NCI-H524 (cell line): ENCODE data around the gene SLC22A5.
"Not testable (repeated sequence)": the region's sequence is repeated elsewhere in the genome, so short reads cannot be mapped to it uniquely, and the experiment has no call there.

Source experiments
- DNase-seq, 2 experiments: peaks; one replicate each; lab custom pipeline; 2025; lab: John Stamatoyannopoulos, UW

The SLC22A5 gene

DNA sequence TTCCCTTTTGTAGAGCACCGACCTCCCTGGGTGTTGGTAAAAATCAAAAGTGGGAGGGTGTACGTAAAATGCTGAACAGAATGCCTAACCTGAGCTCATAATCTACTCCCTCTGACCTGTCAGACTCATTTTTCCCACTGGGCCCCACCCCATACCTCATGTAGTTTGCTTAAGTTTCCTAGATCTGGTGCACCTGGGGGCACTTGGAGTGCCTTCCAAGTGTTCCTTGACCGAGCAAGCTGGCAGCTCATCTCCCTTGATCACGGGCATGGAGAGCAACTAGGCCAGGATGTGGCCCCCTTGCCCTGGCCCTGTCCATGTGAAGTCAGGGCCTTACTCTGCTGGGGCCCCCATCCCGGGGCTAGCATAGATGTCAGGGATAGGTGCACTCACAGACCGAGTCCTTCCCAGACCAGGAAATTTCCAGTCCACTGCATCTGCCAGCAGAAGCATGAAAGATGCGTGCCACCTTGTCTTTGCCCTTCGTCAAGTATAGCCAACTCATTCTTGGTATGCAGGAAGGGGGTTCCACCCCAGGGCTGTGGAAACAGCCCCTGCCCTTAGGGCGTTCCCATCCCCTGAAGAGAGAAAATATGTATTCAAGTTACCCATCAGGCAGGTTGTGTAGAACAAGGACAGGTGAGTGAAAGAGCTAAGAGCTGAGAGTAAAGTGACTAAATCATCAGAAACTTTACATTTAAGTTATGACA, 41.9 kb downstream of the SLC22A5 start:
- no peak for DNase-seq

GRCh38 chr5:132413567-132413966, 44.1 kb downstream of the SLC22A5 start:
- DNase-seq, result no peak

GRCh38 chr5:132414634-132415378, 45.3 kb downstream of the SLC22A5 start:
- no peak for DNase-seq

GRCh38 chr5:132415516-132415915, 46.0 kb downstream of the SLC22A5 start:
- not testable (repeated sequence) for DNase-seq

DNA sequence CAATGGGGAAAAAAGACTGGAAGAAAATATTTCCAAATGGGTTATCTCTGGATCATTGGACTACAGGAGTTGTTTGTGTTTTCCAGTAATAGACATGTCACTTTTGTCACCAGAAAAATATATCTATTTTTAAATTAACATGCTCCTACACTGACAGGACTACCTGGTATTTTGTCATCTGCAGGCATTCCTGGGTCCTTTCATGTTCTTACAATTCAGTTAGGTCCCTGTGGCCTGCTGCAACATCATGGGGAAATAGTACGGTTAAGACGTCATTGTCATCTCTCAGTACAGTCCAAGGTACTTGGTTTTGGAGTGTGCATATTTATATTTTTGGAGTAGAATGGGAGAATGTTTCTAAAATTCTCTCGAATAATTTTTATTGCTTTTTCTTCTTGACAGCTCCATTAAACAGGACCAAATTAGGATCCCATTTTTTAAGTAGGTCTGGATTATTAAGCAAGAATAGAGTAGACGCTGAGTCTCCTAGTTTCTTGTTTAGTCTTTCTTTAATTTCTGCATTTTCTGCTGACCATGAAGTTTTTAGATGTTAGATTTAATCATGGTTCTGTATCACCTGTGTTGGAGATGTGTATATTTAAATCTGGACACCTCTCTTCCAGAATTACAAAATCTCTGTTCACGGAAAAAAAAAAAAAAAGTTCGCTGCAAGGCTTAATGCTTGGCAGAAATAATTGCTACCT, 46.9 kb downstream of the SLC22A5 start:
- no peak for DNase-seq

DNA sequence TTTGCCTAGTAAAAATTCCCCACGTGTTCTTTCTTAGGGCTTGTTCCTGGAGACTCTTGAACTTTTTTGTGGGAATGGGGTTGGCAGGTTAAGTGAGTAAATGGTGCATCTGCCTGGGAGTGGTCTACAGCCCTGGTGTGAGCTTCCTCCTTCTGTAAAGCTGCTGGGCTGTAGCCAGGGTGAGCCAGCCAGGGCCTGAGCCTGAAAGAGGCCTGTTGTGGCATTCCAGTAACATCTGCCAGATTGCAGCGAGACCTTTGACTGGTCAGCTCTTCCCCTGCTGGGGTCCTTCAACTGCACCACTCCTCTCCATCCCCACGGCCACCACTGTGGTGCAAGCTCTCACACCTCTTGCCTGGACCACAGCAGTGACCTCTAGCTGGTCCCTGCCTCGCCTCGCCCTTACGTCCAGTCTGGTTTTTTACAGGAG, 47.5 kb downstream of the SLC22A5 start:
- no peak for DNase-seq

GRCh38 chr5:132417461-132417860, 48.0 kb downstream of the SLC22A5 start:
- DNase-seq, result no peak

GRCh38 chr5:132417889-132418485, 48.5 kb downstream of the SLC22A5 start:
- no peak for DNase-seq

- DNase-seq, result no peak
Measured at GRCh38 chr5:132418881-132419280, 49.4 kb downstream of the SLC22A5 start.

DNA sequence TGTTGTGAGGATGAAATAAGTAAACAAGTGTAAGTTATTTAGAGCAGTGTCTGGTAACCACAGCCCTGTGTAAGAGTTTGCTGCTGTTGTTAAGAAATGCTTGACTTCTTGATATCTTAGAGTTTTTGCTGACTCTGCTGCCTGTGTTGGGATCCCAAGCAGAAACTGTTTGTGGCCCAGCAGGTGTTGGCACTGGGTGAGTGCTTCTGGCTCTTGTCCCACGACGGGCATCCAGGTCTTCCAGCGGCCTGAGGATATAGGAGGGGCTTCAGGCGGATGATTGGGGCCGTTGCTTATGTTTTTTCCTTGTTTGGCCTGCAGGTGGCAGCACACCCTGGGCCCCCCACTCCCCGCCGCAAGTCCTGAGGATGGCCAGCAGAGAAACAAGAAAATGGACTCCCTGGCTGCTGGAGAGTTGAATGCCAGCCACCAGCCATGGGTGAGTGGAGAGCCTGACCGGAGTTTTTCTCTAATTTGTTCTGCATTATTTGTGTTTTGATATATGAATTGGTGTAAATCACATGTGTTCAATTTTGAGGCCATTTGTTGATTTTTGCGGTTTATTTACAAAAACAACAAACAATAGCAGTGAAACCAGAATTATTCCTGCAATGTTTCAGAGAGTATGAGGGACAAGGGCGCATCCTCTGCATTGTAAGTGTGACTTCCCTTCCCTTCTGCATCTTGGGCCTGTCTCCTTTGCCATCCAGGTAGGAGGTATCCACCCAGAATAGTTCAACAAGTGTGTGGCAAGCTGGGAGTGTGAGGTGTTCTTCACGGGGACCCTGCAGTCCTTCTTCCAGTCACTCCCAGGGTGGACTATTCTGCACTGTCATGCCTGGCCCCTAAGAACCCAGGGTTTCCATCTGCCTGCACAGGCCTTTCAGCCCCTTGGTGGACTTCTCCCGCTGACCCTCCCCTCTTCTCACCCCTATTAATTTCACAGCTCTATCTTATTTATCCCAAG, 50.3 kb downstream of the SLC22A5 start:
- DNase-seq, result peak; percentile 36 to 50

DNA sequence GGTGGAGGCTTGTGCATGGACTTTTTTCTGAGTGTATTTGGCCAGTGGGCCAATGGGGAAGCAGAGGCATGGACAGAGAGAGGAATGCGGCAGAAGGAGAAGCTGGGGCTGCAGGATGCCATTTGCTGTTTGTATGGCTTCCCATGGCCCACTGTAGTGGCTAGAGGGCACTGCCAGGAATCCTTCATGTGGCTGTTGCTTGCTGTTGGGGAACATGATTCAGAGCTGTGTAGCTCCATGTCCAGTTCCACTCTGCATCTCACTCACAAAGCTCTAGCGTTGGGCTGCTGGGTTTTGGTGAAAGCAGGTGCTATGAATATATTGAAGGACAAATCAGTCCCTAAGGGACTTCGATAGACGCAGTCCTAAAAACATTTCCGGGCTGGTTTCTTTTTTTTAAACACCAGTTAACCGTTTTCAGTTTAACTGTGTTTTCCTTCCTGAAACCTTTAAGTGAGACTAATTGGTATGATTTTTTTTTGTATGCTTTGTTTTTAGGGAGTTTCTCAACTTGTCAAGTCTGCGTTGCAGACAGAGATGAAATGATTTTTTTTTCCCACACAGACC, 51.3 kb downstream of the SLC22A5 start:
- DNase-seq, result no peak

GRCh38 chr5:132421462-132421861, 52.0 kb downstream of the SLC22A5 start:
- no peak for DNase-seq

DNA sequence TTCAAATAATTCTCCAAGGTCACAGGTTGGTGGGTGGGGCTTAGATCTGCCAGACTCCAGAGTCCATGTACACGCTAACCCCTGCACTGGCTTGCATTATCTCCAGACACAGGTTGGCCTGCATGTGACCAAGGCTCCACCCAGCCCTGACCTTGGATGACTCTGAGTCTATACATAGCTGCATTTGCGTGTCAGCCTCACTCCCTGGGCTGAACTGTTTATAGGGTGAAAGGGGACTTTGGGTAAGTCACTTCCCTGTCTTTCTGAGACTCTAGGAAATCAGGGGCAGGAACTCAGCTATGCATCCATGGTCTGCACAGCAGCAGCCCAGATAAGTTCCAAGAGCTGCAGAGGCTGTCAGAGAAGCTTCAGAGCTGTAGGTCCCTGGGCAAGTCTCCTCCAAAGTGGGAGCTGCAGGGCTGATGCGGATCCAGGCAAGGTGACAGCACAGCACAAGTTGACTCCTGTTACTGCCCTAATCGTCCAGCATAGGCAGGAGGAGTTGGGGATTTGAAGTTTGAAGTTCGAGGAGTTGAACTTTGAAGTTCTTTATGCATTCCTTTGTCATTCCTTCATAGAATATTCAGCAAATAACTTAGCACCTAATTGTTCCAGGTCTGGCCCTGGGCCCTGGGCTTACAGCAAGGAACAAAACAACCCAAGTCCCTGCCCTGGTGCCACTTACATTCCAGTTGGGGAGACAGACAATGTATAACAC, 53.4 kb downstream of the SLC22A5 start:
- no peak for DNase-seq

DNA sequence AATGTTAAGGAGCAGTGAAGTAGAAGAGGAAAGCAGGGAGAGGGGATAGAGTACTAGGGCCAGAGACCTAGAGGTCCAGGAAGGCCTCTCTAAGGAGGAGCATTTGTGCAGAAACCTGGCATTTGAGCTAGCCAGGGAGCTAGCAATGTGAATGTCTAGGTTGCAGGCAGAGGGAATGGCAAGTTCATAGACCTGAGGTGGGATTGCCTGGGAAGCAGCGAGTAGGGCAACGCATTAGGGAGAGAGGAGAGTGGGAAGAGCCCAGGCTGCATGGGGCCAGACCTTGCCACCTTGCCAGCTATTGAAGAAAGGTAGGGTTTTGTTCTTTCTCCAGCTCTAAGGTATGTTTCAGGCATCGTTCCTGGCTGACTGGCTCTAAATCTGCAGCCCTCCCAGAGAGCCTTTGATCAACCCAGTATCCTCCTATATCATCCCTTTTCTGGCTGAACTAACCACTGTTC, 54.0 kb downstream of the SLC22A5 start:
- no peak for DNase-seq

DNA sequence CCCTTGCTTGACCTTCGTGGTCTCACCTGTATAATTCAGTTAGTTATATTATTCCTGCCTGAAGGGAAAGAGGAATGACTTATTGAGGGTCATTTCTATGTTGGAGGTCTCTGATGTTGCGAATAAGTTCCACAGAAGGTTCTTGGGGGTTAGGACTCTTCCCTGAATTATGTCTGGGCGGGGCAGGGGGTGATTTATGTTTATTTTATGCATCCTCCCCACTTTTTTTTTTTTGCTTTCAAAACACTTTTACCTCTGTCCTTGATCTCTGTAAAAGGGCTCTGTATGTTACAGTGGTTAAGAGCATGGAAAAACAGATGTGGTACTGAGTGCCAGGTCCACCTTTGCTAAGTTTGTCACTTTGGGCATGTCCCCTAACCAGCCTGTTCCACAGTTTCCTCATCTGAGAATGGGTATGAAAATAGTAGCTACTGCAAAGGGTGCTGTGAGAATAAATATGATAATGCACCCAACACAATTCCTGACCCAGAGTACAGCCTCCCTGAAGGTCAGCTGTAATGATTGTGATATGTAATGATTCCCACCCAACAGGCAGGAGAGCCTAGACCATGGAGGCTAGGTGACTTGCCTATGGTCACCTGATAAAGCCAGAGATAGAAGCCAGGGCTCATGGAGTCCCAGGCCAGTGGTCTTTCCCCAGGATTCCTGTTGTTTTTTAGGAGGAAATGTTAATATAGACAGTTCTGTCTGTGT, 54.8 kb downstream of the SLC22A5 start:
- no peak for DNase-seq

DNA sequence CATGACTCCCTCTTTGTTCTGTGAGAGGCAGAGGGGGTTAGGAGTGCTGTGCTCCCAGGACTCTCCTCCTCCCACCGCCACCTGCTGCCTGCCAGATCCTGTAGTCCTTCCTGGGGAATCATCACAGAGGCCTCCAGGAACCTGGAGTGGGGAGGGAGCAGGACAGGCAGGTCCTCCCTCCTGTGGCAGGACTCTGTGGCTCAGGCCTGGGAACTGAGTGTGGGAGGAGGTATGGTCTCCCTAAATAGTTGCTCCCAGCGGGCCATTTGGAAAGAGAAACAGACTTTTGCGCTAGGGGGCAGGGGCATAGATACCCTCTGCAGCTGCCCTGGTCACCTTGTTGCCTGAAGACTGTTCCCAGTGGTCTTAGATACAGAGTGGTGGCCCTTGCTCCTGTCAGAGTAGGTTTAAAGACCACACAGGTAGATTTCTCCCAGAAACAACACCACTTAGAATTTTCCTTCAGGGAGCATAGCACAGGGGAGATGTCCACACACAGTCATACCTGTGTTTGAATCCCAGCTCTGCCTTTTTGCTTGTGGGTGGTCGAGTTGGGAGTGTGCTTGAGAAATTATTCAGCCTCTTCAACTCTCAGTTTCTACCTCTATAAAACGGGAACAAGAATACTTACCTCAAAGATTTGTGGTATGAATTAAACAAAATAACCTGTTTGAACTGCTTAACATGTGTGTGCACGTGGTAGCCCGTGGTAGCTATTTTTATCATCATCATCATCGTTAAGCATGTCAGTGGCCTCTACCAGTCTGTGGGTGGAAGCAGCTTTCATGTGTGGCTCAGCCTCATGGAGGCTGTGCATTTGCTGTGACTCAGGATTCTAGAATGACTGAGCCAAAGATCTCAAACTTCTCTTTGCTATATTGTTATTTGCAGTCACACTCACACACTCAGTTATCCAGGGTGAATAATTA, 55.8 kb downstream of the SLC22A5 start:
- DNase-seq, result no peak

DNA sequence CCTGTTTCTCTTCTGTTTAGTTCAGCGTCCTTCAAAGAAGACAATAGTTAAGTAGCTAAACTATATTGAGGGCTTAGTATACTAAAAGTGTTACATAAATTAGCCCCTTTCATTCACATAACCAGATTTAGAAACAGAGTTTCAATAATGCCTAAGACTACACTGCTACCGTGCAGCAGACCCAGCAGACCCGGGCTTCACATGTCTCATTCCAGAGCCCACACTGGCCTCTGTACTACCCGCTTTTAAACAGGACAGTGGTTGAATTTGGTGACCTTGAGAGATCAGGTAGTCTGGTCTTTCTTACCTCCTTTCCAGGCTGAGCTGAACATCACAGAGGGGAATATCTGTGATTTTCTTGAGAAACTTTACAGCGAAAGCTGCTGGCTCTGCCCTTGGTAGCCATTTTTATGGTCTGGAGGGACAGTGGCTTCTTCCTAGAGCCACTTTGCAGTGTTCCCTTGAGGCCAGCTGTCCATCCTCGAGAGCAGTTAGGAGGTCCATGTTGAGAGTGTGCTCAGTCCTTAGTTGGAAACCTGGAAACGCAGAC, 56.5 kb downstream of the SLC22A5 start:
- no peak for DNase-seq

DNA sequence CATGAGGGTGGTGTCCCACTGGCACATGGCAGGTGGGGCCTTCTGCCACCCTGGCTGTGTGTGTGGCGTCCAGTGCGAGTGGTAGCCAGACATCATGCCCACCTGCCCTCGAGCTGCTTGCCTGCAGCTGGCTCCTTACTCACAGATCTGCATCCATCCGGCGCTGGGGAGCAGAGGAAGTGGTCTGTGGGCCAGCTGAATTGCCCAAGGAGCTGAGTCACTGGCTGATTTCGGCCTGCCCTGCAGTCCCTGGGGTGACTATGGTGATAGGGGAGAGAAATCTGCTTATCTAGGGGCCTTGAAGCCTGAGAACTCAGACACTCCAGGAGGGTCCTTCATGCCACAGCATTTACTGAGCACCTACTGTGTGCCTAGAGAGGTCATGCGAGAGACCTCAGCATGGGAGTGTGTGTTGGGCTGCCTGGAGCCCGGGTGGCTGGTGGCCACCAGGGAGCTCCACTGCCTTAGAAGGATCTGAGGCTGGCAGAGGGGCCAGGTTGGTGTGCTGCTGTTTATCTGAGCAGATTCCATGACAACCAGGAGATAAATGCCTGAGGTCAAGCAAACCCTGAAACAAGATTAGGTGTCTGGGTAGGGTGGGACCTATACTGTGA, 57.1 kb downstream of the SLC22A5 start:
- DNase-seq, result no peak
